HFF-Myc (cell line): ENCODE data around the gene CSMD2.

Experiments
- DNase-seq: peaks from one replicate; pipeline ENCODE4 v3.0.0-alpha.2; 2011; ENCODE audit warnings: low read depth; ENCODE audit errors: extremely low read depth
- H3K4me3 ChIP-seq: replicated peaks from 2 replicates; pipeline ENCODE4 v1.5.1; 2011; ENCODE audit warnings: low read depth, mild to moderate bottlenecking, control low read depth, low read length
- TF ChIP-seq, protein P1 (sequence below): IDR thresholded peaks from 2 replicates; pipeline ENCODE4 v1.5.1; 2012; ENCODE audit warnings: mild to moderate bottlenecking, low read depth, low read length, control low read depth; ENCODE audit errors: missing control alignments

Gene CSMD2

DNA sequence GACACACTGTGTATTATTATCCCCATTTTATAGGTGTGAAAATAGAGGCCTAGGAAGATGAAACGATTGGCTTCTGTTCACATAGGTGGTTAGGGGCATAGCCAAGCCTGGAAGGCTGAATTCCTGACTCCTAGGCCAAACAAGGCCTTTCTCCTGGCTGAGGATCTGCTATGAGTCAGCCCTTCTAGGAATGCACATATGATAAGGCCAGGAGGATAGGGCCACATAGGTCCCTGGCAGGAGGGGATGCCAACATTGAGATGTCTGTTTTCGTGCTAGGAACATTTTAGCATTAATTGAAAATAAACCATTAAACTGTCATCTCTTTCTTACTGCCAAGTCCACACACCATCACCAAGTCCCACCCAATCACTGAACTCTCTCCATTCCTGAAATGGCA, 9.2 kb downstream of the CSMD2 start:
- TF ChIP-seq, protein P1, sequence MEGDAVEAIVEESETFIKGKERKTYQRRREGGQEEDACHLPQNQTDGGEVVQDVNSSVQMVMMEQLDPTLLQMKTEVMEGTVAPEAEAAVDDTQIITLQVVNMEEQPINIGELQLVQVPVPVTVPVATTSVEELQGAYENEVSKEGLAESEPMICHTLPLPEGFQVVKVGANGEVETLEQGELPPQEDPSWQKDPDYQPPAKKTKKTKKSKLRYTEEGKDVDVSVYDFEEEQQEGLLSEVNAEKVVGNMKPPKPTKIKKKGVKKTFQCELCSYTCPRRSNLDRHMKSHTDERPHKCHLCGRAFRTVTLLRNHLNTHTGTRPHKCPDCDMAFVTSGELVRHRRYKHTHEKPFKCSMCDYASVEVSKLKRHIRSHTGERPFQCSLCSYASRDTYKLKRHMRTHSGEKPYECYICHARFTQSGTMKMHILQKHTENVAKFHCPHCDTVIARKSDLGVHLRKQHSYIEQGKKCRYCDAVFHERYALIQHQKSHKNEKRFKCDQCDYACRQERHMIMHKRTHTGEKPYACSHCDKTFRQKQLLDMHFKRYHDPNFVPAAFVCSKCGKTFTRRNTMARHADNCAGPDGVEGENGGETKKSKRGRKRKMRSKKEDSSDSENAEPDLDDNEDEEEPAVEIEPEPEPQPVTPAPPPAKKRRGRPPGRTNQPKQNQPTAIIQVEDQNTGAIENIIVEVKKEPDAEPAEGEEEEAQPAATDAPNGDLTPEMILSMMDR = no peak
- DNase-seq = no peak

DNA sequence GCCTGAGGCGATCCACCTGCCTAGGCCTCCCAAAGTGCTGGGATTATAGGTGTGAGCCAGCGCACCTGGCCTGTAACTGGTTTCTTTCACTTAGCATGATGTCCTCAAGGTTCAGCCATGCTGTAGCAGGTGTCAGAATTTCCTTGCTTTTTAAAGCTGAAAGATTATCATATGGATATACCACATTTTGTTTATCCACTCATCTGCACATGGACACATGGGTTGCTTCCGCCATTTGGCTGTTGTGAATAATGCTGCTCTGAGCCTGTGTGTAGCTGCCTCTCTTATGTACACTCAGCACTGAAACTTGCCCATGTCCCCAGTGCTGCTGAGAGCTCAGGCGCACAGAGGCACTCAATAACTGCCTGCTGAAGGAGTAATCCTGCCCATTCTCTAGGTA, 11.8 kb downstream of the CSMD2 start:
- no peak for DNase-seq

More for the DNA sequence above, 9.2 kb downstream of the CSMD2 start:
- no peak overlapping the region for H3K4me3 ChIP-seq

DNA sequence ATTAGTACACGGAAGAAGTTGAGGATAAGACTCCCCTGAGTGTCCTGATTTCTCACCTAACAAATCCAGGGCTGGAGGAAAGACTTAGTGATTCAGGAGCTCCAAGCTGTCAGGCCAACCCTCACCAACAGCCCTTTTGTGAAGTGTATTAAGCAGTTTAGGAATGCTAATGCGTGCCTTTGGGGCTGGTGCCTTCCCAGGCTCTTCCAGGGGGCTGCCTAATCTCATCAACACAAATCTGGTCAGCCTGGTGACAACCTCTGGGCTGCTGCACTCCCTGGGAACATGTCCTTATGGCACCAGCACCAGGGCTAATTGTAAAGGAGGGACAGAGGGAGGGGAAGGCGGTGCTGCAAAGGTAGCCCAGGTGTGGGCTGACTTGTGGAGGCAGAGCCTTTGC, 15.5 kb downstream of the CSMD2 start:
- TF ChIP-seq, protein P1 = no peak

More for the DNA sequence above, 11.8 kb downstream of the CSMD2 start:
- TF ChIP-seq, protein P1 = no peak
- no peak overlapping the region for H3K4me3 ChIP-seq

DNA sequence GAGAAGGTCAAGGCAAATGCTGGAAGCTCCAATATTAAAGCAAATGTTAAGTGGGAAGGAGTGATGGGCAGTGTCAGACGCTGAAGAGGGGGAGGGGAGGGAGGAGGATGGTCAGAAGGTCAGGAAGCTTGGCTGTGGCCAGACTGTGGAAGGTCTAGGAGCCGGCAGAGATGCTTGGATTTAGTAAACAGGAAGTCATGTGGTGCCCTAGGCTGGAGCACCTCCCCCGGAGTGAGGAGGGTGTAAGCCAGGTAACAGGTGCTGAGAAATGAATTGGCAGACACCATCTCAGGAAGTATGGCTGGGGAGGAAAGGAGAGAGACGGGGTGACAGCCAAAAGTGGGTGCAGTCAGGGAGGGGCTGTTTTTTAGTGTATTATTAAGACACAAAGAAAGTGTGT, 17.7 kb downstream of the CSMD2 start:
- DNase-seq = no peak
- TF ChIP-seq, protein P1 = no peak
- H3K4me3 ChIP-seq = no peak overlapping the region

More for the DNA sequence above, 15.5 kb downstream of the CSMD2 start:
- H3K4me3 ChIP-seq = no peak overlapping the region
- no peak for DNase-seq

DNA sequence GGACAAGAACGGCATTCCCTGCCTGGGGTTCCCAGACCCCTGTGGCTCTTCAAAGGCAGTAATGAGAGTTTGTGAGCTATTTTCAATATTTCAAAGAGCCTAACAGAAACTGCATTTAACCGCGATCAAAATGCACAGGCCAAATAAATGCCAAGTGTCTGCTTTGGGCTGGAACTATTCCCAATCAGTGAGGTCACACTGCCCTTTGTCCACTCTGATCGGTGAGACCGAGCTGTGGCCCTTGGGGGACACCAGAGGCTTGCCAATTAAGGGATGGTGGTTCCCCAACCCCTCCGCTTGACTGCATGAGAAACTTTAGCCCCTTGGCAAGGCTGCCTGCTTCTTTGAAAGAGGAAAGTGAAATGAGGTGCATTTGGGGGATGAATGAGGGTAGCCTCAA, 20.3 kb downstream of the CSMD2 start:
- TF ChIP-seq, protein P1 = no peak
- H3K4me3 ChIP-seq = no peak overlapping the region
- DNase-seq = no peak

DNA sequence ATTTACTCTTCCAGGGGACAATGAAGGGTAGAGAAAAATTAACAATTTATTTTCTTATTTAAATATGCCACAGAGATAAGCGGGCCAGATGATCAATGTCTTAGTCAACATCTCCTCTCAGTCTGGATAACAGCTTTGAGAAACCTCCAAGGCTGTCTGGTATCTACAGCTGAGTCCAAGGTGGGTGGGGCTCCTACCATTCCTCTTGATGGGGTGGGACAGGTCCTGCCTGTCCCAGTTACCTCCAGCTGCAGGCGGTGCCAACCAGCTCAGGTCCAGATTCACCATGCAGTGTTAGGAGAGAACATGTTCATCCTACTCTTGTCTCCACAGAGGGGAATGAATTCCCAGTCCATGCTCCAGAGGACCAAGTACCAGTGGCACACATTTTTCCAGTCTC, 21.1 kb downstream of the CSMD2 start:
- TF ChIP-seq, protein P1 = no peak
- DNase-seq = no peak
- no peak overlapping the region for H3K4me3 ChIP-seq

DNA sequence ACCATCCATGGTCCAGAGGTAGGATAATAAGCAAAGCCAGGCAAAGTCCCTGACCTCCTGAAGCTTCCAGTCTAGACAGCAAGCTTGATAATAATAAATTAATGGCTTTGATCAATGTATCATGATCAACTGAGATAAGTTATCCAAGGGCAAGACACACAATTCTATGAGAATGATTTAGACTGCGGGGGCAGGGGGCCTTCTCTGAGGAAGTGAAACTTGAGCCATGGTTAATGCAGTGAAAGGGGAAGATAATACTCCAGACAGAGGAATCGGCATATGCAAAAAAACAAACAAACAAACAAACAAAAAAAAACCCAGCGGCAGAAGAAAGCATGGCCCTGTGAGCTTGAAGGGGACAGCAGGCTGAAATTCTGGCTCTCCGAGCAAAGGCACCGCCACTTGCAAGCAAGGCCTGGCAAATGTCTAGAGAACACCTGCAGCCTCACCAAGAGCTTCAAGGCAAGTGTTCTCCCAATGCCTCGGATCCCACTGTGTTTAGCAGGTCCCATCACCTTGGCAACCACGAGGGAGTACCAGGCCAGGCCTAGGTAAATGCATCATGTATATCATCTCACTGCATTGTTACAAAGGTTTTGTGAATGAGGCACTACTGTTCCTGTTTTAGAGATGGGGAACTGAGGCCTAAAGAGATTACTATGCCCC, 24.9 kb downstream of the CSMD2 start:
- TF ChIP-seq, protein P1 = no peak
- H3K4me3 ChIP-seq = no peak overlapping the region
- DNase-seq = no peak
